Measurements from ENCODE around the gene ARPC1B. TPM values are rescaled to one million over a fixed set of nuclear protein-coding genes. Genes with fewer than 3 reads are reported as not detected.

The ARPC1B gene
- total and polyA plus RNA-seq, 2 of the 8 experiments (the other 6 are each of a cell fraction or from before 2014, with no cell fraction given) = 64.5 to 115 TPM

GRCh38 chr7:99357701-99358490 is 16.6 kb upstream of the ARPC1B start:
- WGBS, 2 experiments (ENCODE audit: extremely low coverage in 1 of 2, insufficient coverage in 1 of 2, insufficient read length in 1 of 2, insufficient replicate concordance in 2 of 2, low coverage in 1 of 2, low lambda C conversion rate in 2 of 2, missing lambda C conversion rate in 1 of 2) = 94% methylated on average over 16 of the region's 16 CpGs; no CpG with 5 or more reads in 1 of the 2 experiments
- ChIA-PET CTCF (ENCODE audit: partially characterized antibody) (interaction anchor here (0.6 to 1.5 kb wide), 5 partner anchors 8 to 480 kb away, joined by 3 to 7 read pairs (median 3); partner anchors contain the start of gene TRRAP), POLR2A (ENCODE audit: partially characterized antibody) (interaction anchor here (0.6 to 1.4 kb wide), 8 partner anchors 15 to 258 kb away, joined by 3 to 8 read pairs (median 3); partner anchors contain the start of genes BUD31 and PDAP1)
- H3K18ac ChIP-seq (ENCODE audit: extremely low read depth, low read length) = no peak overlapping the region
- H3K27me3 ChIP-seq (replicated peaks in 1 of 4; ENCODE audit: control insufficient read depth in 3 of 4, extremely low read depth in 1 of 4, insufficient read depth in 3 of 4, low read length in 3 of 4) = no peaks in the 10 kb centered on the region
- DNase-seq (ENCODE audit: low read depth in 1 of 2, low spot score in 2 of 2) (no peak), FAIRE-seq (no peak)
- H3K4me1 ChIP-seq (replicated peaks in 1 of 4; ENCODE audit: control insufficient read depth in 3 of 4, insufficient read depth in 4 of 4, low read length in 3 of 4) = peaks cover 0 to 3% (median 0%) of the 10 kb centered on the region in 4 experiments; a peak in 1 of 7 replicates
- H2BK12ac ChIP-seq (ENCODE audit: low read depth, low read length) = no peak overlapping the region
- no peaks in the 10 kb centered on the region for H3K23me2 ChIP-seq (ENCODE audit: low read depth, low read length)
- no peak overlapping the region for H4K5ac ChIP-seq (ENCODE audit: insufficient read length, low read depth, low read length)
- no peak overlapping the region for H3K4me2 ChIP-seq (ENCODE audit: insufficient read depth in 1 of 2, low read depth in 2 of 2, low read length in 2 of 2)
- no peak overlapping the region for H3K9ac ChIP-seq (replicated peaks in 1 of 4; ENCODE audit: extremely low read depth in 1 of 4, low read depth in 3 of 4, low read length in 3 of 4)
- peaks cover 0 to 2% of the 10 kb centered on the region in 2 experiments for H4K20me1 ChIP-seq (replicated peaks in 1 of 2; ENCODE audit: control insufficient read depth in 1 of 2, insufficient read depth in 2 of 2, low read length in 2 of 2)
- H3K9me3 ChIP-seq (ENCODE audit: insufficient read depth in 2 of 2, low read depth in 1 of 2, low read length in 1 of 2) = no peaks in the 10 kb centered on the region
- no peak overlapping the region for H3K4me3 ChIP-seq (ENCODE audit: extremely low read depth in 1 of 4, insufficient read depth in 2 of 4, low read depth in 3 of 4, low read length in 4 of 4)
- no peak overlapping the region for H3K27ac ChIP-seq (ENCODE audit: low read depth, low read length)
- H3K23ac ChIP-seq (ENCODE audit: insufficient read length) = no peak overlapping the region
- peaks cover 4 to 30% (median 16%) of the 10 kb centered on the region in 4 experiments; a peak in 6 of 8 replicates for H3K36me3 ChIP-seq (ENCODE audit: control insufficient read depth in 2 of 4, insufficient read depth in 4 of 4, low read length in 3 of 4)
- no peak overlapping the region for H4K91ac ChIP-seq (replicated peaks; ENCODE audit: insufficient read length, low read length)
- no peaks in the 10 kb centered on the region for H3K79me2 ChIP-seq (ENCODE audit: control insufficient read depth in 1 of 2, insufficient read depth in 2 of 2, low read length in 2 of 2)
- no peak overlapping the region for H2BK20ac ChIP-seq (ENCODE audit: low read length)
- H2BK15ac ChIP-seq (ENCODE audit: low read length) = no peak overlapping the region
- TF ChIP-seq EZH2 (IDR thresholded peaks at IDR 0.05; ENCODE audit: low read depth, low read length, severe bottlenecking) (no peak), SIN3A (conservative IDR thresholded peaks at IDR 0.05 in 1 of 2, IDR thresholded peaks at IDR 0.05 in 1 of 2; ENCODE audit: low read depth in 1 of 2, low read length in 2 of 2) (no peak), SUZ12 (IDR thresholded peaks at IDR 0.05; ENCODE audit: low read length) (no peak), USF2 (IDR thresholded peaks at IDR 0.05; ENCODE audit: low read length) (no peak), RNF2 (IDR thresholded peaks at IDR 0.05; ENCODE audit: borderline replicate concordance, low read depth, low read length, missing control alignments, poor library complexity, severe bottlenecking) (no peak), TAF1 (IDR thresholded peaks at IDR 0.05; ENCODE audit: low read depth, low read length) (no peak), CHD1 (IDR thresholded peaks at IDR 0.05; ENCODE audit: low read depth, low read length) (no peak), CREB1 (IDR thresholded peaks at IDR 0.05) (no peak)
- no peak overlapping the region for H3K56ac ChIP-seq (replicated peaks; ENCODE audit: insufficient read length, low read depth, low read length)
- H2AFZ ChIP-seq (ENCODE audit: low read length) = no peak overlapping the region
- H3K4ac ChIP-seq (replicated peaks; ENCODE audit: insufficient read length, low read depth, low read length) = no peak overlapping the region
- H4K8ac ChIP-seq (ENCODE audit: extremely low read depth, insufficient read depth, low read length) = no peak overlapping the region
- no peak overlapping the region for H2BK5ac ChIP-seq (ENCODE audit: low read depth, low read length)
- no peak overlapping the region for H2AK5ac ChIP-seq (ENCODE audit: low read depth, low read length)
- no peaks in the 10 kb centered on the region for H3K79me1 ChIP-seq (ENCODE audit: low read depth, low read length)
- no peak overlapping the region for H3K14ac ChIP-seq (ENCODE audit: insufficient read length)
- no peak overlapping the region for H2BK120ac ChIP-seq (replicated peaks; ENCODE audit: low read depth, low read length)

All from H1 (cell line).